GM19193 (cell line): ENCODE results near the gene GABRB3.

Experiments
- POLR2A ChIP-seq: IDR thresholded peaks from 4 replicates; pipeline ENCODE4 v1.6.1; 2011; ENCODE audit not compliant: insufficient read depth, insufficient read length; ENCODE audit errors: extremely low read depth

Gene GABRB3

DNA sequence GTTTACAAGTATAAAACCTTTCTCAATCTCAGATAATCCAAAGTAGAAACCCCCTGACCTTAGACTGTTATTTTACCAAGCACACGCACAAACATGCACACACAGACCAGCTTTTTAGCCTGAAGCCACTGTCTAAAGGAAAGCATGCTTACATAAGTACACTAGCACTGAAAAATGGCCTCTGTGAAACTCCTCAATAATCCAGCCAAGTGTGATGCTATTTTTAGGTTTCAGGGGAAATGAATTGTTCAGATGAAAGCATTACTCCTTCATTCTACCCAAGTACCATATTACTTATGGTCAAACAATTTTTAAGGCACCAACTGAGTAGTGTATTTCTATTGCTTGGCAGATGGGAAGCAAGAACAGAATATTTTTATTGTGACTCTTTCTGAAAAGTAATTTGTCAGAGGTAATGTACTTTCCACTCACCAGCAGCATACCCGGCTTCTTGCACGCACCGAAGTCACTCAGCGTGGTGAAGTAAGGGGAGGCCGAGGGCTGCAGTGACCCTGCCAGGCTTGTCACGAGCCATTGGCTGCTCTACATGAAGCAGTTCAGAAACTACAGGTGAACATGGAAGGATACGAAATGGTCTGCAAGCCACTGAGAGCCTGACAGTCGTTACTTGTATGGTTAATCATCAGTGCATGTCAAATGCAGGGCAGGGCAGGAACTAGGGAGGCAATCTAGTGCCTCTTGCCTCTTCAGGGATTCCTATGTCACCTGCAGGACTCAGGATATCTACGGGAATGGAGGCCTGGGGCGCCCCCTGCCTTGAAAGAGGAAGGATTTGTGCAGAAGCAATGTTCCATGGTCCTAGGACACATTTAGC is 106.7 kb downstream of the GABRB3 start:
- TF ChIP-seq POLR2A, result no peak

DNA sequence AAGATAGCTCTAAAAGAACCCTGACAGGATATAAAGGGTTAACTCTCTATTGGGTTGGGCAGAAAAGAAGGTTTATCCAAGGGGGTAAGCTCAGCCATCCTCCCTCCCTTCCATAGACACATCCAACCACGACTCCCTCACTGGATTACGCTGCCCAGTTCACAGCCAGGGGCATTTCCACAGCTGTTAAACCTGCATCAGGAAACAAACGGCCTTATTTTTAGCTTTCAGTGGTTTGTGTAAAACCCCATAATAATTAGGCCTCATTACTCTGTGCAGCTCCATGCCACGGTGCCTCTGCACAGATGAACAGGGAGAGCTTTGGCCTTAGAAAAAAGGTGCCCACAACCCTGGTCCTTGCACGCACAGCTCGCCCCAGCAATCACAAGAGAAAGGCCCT is 110.6 kb downstream of the GABRB3 start:
- no peak for TF ChIP-seq POLR2A

DNA sequence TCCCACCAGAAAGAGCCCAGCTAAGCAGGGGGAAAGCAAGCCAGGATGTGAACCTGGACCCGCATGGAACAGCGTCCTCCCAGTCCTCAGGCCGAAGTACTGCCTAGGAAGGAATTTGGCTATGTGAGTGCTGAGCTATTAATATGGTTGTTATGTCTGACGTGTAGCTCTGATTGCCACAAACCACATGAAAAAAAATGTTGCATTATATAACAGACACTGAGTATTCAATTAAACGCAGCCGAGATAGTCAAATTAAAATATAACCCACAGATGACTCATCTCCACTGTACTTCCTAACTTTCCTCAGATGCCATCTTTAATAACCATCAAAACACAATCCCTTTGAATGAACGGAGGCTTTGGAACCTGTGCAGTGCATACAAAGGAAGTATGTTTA is 111.1 kb downstream of the GABRB3 start:
- no peak for TF ChIP-seq POLR2A

DNA sequence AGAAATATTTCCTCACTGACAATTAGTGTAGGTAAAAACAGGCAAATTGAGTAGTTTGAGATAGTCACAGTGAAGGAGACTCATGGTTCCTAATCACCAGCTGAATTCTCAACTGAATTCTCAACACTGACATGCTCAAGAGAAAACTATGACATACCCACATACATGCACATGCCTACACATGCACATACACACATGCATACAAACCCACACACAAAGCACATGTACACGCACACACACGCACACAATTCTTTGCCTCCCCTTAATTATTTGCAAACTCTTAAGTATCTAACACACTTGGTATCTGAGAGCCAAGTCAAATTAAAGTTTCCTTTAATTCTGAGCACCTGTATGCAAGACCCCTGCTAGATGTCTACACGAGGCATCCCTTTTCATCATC is 111.8 kb downstream of the GABRB3 start:
- TF ChIP-seq POLR2A, result no peak

DNA sequence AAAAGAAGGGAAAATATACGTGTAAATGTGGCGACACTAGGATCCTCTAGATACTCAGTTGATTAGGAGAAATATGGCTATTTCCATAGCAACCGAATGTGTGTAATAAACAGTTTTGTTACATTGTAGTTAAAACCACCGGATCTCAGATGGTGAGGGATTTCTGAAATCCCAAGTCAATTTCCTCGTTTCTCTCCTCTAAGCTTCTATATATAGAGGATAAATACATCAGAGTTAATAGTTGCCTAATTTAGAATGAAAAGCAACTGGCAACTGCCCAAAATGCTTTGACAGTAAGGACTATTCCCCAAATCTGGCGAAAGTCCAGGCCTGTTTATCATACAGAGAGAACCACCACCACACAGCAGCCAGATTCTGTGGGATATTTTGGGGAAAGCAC is 112.6 kb downstream of the GABRB3 start:
- TF ChIP-seq POLR2A, result no peak

DNA sequence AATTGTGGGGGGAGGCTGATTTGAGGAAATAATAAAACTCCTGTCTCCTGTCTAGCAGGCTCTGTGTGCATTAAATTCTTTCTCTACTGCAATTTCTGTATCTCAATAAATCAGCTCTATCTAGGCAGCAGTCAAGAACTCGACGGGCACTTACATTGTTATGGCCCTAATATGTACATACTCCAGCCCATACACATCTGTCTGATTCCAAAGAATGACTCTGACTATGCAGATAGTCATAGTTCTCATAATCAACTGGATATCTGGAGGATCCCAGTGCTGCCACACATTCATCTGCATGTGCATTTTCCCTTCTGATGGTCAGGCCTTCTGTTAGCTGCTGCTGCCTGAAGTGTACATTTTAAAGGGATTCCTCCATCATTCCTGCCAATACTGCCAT is 114.6 kb downstream of the GABRB3 start:
- no peak for TF ChIP-seq POLR2A

DNA sequence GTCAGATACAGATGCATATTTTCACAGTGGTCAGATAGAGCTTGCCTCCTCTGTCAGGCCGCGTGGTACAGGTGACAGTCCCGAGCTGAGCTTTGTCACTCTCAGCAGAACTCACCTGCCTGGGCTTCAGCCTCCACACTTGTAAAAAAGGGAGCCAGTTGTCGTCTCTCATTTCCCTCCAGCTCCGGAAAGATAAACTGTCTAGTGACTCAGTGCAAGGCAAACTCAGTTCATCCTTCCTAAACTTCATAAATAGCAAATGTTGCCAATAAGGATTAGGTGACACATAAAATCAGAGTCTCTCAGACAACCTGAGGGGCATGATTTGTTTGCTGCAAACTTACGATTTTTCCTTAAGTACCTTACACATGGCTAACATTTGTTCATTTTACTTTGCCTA is 116.8 kb downstream of the GABRB3 start:
- TF ChIP-seq POLR2A, result no peak

DNA sequence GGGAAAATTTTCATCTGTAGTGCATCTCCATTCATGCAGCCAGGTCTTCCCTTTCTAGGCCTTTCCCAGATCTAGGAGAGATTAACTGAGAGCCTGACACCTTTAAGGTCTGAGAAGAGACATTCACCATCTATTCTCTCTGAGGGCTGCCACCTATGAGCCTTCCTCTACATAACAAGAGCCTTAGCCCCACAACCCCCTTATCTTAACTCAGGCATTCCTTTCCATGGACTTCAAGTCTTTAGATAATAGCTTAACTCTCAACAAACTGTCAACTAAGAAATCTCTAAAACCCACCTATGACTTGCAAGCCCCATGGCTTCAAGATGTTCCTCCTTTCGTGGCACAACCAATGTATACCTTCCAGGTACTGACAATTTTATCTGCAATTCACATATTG is 121.0 kb downstream of the GABRB3 start:
- no peak for TF ChIP-seq POLR2A

DNA sequence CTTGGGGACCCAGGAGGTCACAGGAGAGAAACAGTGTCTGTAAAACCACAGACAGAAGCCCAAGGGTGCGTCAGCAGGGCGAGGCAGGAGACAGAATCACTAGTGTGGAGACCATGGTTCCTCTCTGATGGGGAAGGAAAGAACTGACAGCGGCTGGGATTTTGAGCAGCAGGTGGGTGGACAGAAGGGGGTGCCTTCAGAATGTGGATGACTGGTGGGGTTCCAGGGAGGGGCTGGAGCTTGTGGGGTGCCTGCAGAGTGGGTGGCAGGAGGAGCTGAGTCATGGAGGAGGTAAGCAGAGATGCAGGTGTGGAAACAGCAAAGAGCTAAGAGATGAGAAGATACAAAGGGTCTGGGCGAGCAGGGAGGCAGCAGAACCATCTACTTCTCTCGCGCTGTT is 124.2 kb downstream of the GABRB3 start:
- no peak for TF ChIP-seq POLR2A

DNA sequence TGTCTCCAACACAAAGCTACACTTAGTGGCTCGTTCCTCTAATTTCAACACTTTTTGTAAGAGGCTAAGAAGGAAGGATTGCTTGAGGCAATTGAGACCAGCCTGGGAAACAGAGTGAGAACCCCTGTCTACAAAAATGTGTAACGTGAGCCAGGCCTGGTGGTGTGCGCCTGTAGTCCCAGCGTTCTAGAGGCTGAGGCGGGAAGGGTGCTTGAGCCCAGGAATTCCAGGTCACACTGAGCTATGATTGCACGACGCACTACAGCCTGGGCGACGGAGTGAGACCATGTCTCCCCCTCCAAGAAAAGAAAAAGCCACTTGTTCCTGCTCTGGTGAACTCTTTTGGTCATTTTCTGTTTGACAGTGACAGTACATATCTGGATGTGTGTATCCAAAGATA is 127.9 kb downstream of the GABRB3 start:
- no peak for TF ChIP-seq POLR2A

DNA sequence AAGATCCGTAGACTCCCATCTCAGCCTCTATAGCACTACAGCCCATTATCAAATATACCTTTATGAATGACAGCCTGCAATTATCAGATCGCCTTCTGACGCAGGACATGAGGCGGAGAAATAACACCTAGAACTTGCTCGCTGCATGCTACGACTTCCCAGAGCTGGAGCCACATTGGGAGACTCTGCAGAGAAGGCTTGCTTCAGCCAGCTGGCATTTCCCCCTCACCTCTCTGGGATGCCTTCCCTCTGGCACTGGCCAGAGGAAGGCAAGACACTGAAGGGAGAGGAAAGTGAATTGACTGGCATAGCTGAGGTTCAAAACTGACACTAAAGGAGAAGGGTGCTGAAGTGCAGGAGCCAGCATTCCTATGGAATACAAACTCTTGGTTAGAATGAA is 131.7 kb downstream of the GABRB3 start:
- no peak for TF ChIP-seq POLR2A

DNA sequence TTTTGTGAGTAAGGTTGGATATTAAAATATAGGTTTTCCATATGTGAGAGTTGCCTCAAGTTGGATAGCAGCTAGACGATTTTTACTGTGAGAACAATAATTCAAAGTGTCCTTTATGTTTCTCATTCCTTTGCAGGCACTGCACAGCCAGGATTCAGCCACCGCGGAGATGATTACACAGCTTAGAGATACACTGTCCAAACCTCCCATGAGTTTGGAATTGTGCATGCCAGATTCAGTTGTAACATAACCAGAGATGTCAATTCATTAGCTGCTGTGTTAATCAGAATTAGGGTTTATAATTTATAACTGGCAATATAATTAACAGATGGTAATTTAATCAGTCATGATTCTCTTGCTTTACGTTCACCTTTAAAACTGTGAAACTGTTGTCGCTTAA is 132.3 kb downstream of the GABRB3 start:
- TF ChIP-seq POLR2A, result no peak

DNA sequence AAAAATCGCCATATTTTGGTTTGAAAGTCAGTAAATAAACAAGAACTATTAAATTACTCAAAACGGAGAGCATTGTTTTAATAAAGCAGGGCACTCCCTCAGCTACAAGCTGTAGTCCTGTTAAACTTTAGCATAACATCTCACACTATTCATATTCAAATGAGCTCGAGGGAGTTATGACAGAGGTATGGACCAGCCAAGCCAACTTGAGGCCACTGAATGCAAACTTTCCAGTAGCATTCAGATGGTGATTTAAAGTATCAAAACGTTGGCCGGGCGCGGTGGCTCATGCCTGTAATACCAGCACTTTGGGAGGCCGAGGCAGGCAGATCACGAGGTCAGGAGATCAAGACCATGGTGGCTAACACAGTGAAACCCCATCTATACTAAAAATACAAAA is 132.9 kb downstream of the GABRB3 start:
- TF ChIP-seq POLR2A, result no peak

DNA sequence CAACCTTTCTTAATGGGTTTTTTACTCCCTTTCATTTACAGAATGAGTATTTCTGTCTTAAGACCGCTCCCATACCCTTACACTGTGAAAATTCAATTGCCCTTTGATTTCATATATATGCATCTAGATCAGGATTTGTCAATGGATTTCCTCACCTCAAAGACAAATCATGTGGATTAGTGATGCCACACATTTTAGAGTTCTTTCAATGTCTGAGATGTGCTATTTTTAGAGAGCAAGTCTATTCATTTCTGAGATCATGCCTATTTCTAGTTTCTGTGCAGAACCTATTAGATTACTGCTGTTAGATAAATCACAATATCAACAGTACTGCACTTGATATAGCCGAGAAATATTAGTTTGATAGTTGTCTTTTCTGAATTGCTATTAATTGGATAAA is 137.3 kb downstream of the GABRB3 start:
- no peak for TF ChIP-seq POLR2A

DNA sequence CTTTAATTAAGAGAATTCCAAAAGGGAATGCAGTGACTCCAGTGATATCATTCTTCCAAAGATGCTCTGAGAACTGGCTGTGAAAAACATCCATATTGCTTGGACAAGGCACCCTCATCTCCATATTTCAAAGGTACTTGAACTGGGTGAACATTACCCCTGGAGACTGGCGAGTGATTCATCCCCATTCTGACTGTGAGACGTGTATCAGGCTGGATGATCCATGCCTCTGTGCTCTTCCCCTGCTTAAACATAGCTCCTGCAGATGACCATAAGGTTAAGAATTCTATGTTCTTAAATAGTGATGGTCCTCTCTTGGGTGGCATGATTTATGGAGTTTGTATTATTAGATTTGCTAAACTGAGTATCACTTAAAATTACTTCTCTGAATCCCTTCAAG is 137.8 kb downstream of the GABRB3 start:
- no peak for TF ChIP-seq POLR2A

DNA sequence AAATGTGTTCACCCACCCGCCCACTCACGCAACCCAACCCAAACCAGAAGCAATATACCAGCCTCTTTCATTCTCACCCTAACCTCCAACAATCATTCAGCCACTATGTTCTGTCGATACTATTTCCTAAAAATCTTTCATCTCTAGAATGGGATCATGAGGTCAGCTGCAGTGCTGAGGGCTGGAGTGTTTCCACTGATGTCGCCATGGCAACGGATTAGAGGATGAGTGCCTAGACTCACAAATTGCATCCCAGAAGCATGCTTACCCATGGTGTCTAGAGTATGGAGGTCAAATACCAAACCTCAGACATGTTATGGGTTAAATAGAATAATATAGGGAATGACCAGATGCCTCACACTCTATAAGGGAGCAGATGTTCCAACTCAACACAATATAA is 138.5 kb downstream of the GABRB3 start:
- no peak for TF ChIP-seq POLR2A

DNA sequence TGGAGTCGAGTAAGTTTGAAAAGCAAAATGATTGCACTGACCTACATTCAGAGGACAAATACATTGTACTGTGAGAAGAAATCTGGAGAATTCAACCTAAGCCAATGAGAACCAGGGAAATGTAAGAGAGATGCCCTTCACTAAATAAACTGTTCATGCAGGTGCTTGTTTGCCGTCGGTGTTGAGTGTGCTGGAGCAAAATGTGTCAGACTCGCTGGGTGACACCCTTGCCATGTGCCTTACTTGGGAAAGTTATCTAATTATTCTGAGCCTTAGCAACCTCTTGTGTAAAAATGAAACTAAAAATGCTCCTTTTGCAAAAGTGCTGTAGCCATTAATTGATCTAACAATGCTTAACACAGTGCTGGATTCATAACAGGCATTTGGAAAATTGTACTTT is 140.4 kb downstream of the GABRB3 start:
- TF ChIP-seq POLR2A, result no peak
